A673 (cell line): ENCODE data around the gene OR9A2. TPM values are rescaled to one million over a fixed set of nuclear protein-coding genes. Genes with fewer than 3 reads are reported as not detected.

Source experiments
- BruUV-seq: library from RNA; stranded (reverse); fragments of 400-500 nt; replicated peaks from 2 replicates; lab custom pipeline; 2021; lab: Mats Ljungman, UMichigan
- CTCF ChIA-PET: fragments of 300-600 bp; sonication (Branson Sonifier 250); formaldehyde crosslinking; loops from one replicate; lab custom pipeline; 2022; ENCODE audit warnings: antibody characterized with exemption; lab: Charles Lee
- POLR2A ChIA-PET: fragments of 300-600 bp; sonication (Branson Sonifier 250); formaldehyde crosslinking; loops from one replicate; lab custom pipeline; 2022; ENCODE audit warnings: antibody characterized with exemption; ENCODE audit not compliant: low non-redundant PET; lab: Charles Lee
- DNase-seq: peaks from one replicate; pipeline ENCODE4 v3.0.0-alpha.2; 2015; ENCODE audit warnings: low spot score
- H3K27ac ChIP-seq: fragments of 200-600 bp; sonication (generic); 2 replicates; pipeline ENCODE4 v1.5.1; 2016; ENCODE audit warnings: mixed run types, low read depth, mild to moderate bottlenecking, mixed read lengths, antibody characterized with exemption, low read length; ENCODE audit not compliant: poor library complexity, severe bottlenecking
- H3K27me3 ChIP-seq: fragments of 200-600 bp; sonication (generic); replicated peaks from 2 replicates; pipeline ENCODE4 v1.6.1; 2017; ENCODE audit warnings: mixed run types, low read depth, mild to moderate bottlenecking, mixed read lengths, antibody characterized with exemption, low read length; ENCODE audit not compliant: insufficient read depth, poor library complexity
- H3K36me3 ChIP-seq: fragments of 200-600 bp; sonication (generic); 2 replicates; pipeline ENCODE4 v1.6.1; 2016; ENCODE audit warnings: mixed run types, mild to moderate bottlenecking, mixed read lengths, antibody characterized with exemption, low read length; ENCODE audit not compliant: insufficient read depth, poor library complexity, severe bottlenecking
- H3K4me1 ChIP-seq: fragments of 200-600 bp; sonication (generic); 2 replicates; pipeline ENCODE4 v1.6.1; 2017; ENCODE audit warnings: mixed run types, mild to moderate bottlenecking, mixed read lengths, antibody characterized with exemption, low read length; ENCODE audit not compliant: insufficient read depth, poor library complexity, severe bottlenecking
- H3K4me3 ChIP-seq: fragments of 200-600 bp; sonication (generic); 2 replicates; pipeline ENCODE4 v1.5.1; 2016; ENCODE audit warnings: low read depth, mixed run types, mild to moderate bottlenecking, mixed read lengths, low read length; ENCODE audit not compliant: poor library complexity, severe bottlenecking
- H3K9me3 ChIP-seq: fragments of 200-600 bp; sonication (generic); 2 replicates; pipeline ENCODE4 v1.6.1; 2016; ENCODE audit warnings: mixed run types, low read depth, mild to moderate bottlenecking, mixed read lengths, antibody characterized with exemption, low read length; ENCODE audit not compliant: poor library complexity, severe bottlenecking
- EZH2 ChIP-seq: fragments of 200-600 bp; sonication (generic); IDR thresholded peaks from 2 replicates; pipeline ENCODE4 v1.6.1; 2017; ENCODE audit warnings: borderline replicate concordance, low read depth, mild to moderate bottlenecking, mixed read lengths, antibody characterized with exemption, low read length; ENCODE audit not compliant: poor library complexity, severe bottlenecking
- intact Hi-C: fragments of 100-400 bp; cut with micrococcal nuclease; formaldehyde crosslinking; loops from one replicate; pipeline ENCODE4 v1.10.0; 2022; ENCODE audit not compliant: unreplicated experiment
- total RNA-seq: library from RNA; stranded (reverse); gene quantifications from 2 replicates; pipeline ENCODE4 v1.2.3, GENCODE V29; 2021
- TF ChIP-seq, protein P1 (sequence below): fragments of 300-800, 200-600 bp; sonication (generic); conservative IDR thresholded peaks from 2 replicates; pipeline ENCODE4 v1.5.1; 2017; ENCODE audit warnings: low read depth, mild to moderate bottlenecking, antibody characterized with exemption, low read length, moderate library complexity, mixed read lengths

OR9A2 gene
- total RNA-seq, 1 experiment from 2014 or later: not detected

DNA sequence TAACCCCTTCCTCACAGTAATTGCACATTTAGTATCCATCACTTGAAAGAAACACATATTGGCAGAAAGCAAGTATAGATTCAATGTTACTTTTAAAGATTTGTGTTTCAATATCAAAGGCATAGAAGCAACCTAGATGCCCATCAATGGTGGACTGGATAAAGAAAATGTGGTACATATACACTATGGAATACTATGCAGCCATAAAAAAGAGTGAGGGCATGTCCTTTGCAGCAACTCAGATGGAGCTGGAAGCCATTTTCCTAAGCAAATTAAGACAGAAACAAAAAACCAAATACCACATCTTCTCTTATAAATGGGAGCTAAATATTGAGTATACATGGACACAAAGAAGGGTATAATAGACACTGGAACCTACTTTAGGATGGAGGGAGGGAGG, 28.8 kb upstream of the OR9A2 start:
- intact Hi-C loops: no loop called here
- Histone ChIP-seq H3K27me3 (no peaks in the 10 kb centered on the region), H3K36me3 (no peaks in the 10 kb centered on the region), H3K4me1 (no peaks in the 10 kb centered on the region), H3K27ac (no peak overlapping the region), H3K4me3 (no peak overlapping the region), H3K9me3 (no peaks in the 10 kb centered on the region)
- ChIA-PET CTCF (no interaction called here), POLR2A (no interaction called here)
- BruUV-seq: no TSS peak
- DNase-seq: no peak
- TF ChIP-seq, protein P1, sequence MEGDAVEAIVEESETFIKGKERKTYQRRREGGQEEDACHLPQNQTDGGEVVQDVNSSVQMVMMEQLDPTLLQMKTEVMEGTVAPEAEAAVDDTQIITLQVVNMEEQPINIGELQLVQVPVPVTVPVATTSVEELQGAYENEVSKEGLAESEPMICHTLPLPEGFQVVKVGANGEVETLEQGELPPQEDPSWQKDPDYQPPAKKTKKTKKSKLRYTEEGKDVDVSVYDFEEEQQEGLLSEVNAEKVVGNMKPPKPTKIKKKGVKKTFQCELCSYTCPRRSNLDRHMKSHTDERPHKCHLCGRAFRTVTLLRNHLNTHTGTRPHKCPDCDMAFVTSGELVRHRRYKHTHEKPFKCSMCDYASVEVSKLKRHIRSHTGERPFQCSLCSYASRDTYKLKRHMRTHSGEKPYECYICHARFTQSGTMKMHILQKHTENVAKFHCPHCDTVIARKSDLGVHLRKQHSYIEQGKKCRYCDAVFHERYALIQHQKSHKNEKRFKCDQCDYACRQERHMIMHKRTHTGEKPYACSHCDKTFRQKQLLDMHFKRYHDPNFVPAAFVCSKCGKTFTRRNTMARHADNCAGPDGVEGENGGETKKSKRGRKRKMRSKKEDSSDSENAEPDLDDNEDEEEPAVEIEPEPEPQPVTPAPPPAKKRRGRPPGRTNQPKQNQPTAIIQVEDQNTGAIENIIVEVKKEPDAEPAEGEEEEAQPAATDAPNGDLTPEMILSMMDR: no peak
- no peak for TF ChIP-seq EZH2

DNA sequence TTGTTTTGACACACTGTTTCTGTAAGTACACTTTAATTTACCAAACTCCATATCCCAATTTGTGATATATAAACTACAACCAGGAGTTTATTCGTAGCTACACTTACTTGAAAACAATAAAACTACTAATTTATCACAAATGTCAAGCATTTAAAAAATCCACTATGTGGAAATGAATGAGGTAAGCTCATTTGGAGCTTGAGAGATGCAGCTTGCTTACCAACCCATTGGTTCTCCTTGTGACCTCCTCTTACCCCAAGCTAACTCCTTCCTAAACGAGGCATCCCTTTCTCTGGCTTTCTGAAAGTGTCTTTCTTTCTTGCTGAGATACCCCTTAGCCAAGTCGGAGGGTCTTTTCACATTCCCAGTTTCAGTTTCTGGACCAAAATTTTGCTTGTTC, 27.7 kb upstream of the OR9A2 start:
- no peak for TF ChIP-seq EZH2
- TF ChIP-seq, protein P1: no peak
- no peak for DNase-seq
- Histone ChIP-seq H3K27me3 (no peaks in the 10 kb centered on the region), H3K36me3 (no peaks in the 10 kb centered on the region), H3K27ac (no peak overlapping the region), H3K4me1 (peaks cover 3% of the 10 kb centered on the region), H3K4me3 (no peak overlapping the region), H3K9me3 (no peaks in the 10 kb centered on the region)
- intact Hi-C loops: no loop called here
- CTCF ChIA-PET: no interaction called here
- POLR2A ChIA-PET: no interaction called here
- BruUV-seq: no TSS peak

DNA sequence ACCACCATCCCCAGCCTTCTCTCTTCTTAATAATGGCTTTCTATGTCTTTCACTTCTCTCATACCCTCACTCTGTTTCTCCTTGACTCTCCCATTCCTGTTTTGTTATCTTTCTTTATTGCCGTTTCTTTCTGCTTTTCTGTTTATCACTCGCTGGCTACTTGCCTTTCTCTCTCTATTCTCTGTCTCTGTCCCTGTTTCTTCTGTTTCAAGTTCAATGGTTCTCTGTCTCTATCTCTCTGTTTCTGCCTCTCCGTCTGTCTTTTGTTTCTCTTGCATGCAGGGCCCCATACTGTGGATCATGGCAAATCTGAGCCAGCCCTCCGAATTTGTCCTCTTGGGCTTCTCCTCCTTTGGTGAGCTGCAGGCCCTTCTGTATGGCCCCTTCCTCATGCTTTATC, 25.1 kb upstream of the OR9A2 start, which contains the start of gene OR6V1:
TSS of gene OR6V1 (plus strand) at position 301 of the 400 bp plus-strand sequence. CDS start at position 301, 0 bp downstream.
- no TSS peak for BruUV-seq
- no peak for DNase-seq
- H3K4me3 ChIP-seq: no peak within 1 kb of the TSS
- peaks cover 7% of the 10 kb centered on the region for H3K4me1 ChIP-seq
- no peak within 1 kb of the TSS for H3K27ac ChIP-seq
- H3K9me3 ChIP-seq: no peaks in the 10 kb centered on the region
- H3K27me3 ChIP-seq: no peaks in the 10 kb centered on the region
- intact Hi-C loops: no loop called here
- POLR2A ChIA-PET: no interaction called here
- TF ChIP-seq, protein P1: no peak
- no peak for TF ChIP-seq EZH2
- CTCF ChIA-PET: no interaction called here
- no peaks in the 10 kb centered on the region for H3K36me3 ChIP-seq
